Activated CD8-positive, alpha-beta memory T cell treated with anti-CD3 and anti-CD28 coated beads for 36 hours (primary cell): ENCODE data around the gene AHSP. TPM values are rescaled to one million over a fixed set of nuclear protein-coding genes. Genes with fewer than 3 reads are reported as not detected.
"Not testable (repeated sequence)": the region's sequence is repeated elsewhere in the genome, so short reads cannot be mapped to it uniquely, and the experiment has no call there.

Source experiments
- CTCF ChIA-PET: fragments of 350-600 bp; sonication (Branson Sonifier 250); formaldehyde crosslinking; loops from one replicate; lab custom pipeline; 2021; ENCODE audit warnings: antibody characterized with exemption; lab: Charles Lee
- POLR2A ChIA-PET: fragments of 350-600 bp; sonication (Branson Sonifier 250); formaldehyde crosslinking; loops from one replicate; lab custom pipeline; 2021; ENCODE audit warnings: antibody characterized with exemption; lab: Charles Lee
- total RNA-seq, 2 experiments: library from RNA; stranded (reverse); gene quantifications; one replicate each; pipeline ENCODE4 v1.2.3, GENCODE V29; 2021

Gene AHSP, protein sequence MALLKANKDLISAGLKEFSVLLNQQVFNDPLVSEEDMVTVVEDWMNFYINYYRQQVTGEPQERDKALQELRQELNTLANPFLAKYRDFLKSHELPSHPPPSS
- total RNA-seq, result not detected

DNA sequence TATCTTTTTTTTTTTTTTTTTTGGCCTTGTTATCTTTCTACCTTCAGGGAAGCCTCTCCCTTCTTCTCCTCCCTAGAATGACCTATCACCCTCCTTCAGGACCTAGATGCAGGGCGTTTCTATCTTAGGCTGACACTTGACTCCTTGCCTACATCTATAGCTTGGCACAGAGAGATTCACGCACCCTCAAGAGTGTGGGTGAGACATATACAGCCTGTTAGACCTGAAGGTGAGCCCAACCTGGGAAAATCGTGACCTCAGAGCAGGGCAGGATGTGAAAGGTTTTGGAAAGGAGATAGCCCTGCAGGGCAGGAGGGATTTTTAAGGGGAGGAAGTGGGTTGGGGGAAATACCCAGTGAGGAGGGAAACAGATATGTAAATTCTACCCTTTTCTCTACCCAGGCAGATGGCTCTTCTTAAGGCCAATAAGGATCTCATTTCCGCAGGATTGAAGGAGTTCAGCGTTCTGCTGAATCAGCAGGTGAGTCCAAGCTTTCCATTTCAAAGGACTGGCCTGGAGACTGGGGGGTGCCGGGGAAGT is at the start of gene AHSP:
AHSP (plus strand) TSS at position 167 of the 541 bp plus-strand sequence; CDS start at position 407, 240 bp downstream.
- POLR2A ChIA-PET, result no interaction called here
- CTCF ChIA-PET, result no interaction called here

DNA sequence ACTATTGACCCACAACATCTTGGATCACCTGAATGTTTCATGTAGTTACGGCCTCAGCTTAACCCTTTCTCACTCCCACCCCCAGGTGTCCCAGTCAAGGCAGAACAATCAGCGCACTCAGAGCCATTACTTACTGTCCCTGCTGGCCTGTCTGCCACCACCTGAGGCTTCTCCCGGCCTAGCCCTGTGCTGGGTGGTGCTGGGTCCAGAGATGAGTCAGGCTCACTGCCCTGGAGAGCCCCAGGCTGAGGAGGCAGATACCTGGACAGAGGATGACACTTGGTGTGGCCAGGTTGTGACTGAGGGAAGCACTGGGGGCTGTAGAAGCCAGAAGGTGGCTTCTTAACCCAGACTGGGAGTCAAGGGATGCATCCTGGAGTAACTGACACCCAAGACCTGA is 48.7 kb upstream of the AHSP start:
- CTCF ChIA-PET, result interaction anchor here (1.1 kb wide), 1 partner anchor 10 kb away, joined by 4 read pairs; no protein-coding TSS in a partner anchor

DNA sequence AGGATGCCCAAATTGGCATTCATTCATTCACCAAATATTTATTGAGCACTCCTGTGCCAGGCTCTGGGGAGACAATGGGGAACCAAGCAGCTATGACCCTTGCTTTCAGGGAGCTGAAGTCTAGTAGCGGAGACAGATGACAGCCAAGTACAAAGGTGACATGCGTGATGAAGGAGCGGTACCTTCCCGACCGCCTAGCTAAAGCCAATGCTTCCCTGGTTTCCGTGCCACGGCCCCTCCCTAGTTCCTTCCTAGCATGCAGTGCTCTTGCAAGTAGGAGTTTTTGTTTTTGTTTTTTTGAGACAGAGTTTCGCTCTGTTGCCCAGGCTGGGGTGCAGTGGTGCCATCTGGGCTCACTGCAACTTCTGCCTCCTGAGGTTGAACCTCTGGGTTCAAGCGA is 47.9 kb upstream of the AHSP start:
- POLR2A ChIA-PET, result no interaction called here
- CTCF ChIA-PET, result interaction anchor here (1.1 kb wide), 1 partner anchor 9 kb away, joined by 4 read pairs; no protein-coding TSS in a partner anchor

More for the DNA sequence above, 48.7 kb upstream of the AHSP start:
- POLR2A ChIA-PET, result interaction anchor here (0.7 kb wide), 1 partner anchor 15 kb away, joined by 12 read pairs; no protein-coding TSS in a partner anchor

DNA sequence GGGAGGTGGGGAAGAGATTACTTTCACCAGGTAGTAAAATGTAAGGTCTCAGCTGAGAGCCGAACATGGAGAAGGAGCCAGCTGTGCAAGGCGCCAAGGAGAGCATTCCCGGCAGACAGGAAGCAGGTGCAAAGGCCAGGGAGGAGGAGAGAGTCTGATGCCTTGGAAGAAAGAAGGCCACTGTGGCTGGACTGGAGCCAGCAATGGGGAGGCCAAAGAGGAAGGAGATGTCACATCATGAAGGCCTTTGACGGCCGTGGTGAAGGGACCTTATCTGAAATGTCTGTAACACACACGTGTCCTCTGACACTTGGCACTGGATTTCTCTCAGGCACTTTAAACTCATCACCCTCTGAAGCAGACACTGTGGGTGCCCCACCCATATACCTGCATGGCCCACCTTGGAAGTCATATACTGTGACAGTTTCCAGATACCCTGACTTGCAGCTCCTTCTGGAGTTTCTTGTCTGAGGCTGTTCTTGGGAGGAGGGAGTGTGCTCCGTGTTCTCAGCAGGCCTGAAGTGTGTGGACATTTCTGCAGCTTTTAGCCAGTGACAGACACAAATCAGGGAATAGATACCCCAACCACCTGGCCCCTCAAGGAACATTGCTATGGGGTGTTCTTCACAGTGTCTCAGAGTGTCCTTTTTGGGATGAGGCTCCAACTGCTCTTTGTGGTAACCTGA is 46.7 kb upstream of the AHSP start:
- ChIA-PET POLR2A (no interaction called here), CTCF (no interaction called here)

DNA sequence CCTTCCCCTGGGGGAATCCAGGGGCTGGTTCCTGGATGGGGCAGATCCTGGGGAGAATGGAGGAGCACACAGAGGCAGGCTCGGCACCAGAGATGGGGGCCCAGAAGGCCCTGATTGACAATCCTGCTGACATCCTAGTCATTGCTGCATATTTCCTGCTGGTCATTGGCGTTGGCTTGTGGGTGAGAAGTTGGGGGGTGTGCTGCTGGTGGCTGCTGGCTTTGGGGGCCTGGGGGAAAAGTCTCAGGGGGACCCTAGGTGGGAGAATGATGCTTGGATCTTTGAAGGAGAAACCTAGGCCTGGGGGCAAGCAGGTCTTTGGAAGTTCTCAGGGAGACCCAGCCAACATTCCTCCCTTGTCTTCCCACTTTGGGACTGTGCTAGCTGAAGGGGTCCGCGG is 44.6 kb upstream of the AHSP start, which contains the start of gene SLC5A2:
SLC5A2 (plus strand) TSS at position 43 of the 400 bp plus-strand sequence; CDS start at position 57, 14 bp downstream.
- ChIA-PET CTCF (no interaction called here), POLR2A (no interaction called here)

DNA sequence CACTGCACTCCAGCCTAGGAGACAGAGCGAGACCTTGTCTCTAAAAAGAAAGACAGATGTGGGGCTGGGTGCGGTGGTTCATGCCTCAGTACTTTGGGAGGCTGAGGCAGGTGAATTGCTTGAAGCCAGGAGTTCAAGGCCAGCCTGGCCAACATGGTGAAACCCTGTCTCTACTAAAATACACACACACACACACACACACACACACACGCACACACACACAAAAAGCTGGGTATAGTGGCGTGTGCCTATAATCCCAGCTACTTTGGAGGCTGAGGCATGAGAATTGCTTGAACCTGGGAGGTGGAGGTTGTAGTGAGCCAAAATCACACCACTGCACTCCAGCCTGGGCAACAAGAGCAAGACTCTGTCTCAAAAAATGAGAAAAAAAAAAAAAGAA is 43.7 kb upstream of the AHSP start:
- CTCF ChIA-PET, result not testable (repeated sequence)
- POLR2A ChIA-PET, result interaction anchor here (0.7 kb wide), 1 partner anchor 52 kb away, joined by 3 read pairs; no protein-coding TSS in a partner anchor

DNA sequence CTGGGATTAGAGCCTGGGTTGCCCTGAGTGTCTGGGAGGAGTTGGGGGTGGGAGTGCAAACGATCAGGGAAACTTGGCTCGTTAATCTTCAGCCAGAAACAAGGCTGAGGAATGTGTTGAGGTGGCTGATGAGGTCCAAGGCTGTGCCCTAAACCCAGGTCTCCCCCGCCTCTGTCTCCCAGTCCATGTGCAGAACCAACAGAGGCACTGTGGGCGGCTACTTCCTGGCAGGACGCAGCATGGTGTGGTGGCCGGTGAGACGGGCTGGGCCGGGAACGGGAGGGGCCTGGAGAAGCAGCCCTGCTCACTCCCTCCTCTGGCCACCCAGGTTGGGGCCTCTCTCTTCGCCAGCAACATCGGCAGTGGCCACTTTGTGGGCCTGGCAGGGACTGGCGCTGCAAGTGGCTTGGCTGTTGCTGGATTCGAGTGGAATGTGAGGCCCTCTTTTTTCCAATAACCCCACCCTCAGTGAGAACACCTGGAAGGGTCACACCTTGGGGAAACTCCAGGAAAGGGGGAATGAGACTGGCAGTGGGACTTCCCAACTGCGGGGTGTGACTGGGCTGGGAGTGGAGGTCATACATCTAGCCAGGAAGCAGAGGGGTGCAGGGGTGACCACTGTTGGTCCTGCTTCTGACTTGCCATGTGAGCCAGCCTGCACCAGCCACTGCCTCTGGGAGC is 43.1 kb upstream of the AHSP start:
- ChIA-PET CTCF (no interaction called here), POLR2A (no interaction called here)

DNA sequence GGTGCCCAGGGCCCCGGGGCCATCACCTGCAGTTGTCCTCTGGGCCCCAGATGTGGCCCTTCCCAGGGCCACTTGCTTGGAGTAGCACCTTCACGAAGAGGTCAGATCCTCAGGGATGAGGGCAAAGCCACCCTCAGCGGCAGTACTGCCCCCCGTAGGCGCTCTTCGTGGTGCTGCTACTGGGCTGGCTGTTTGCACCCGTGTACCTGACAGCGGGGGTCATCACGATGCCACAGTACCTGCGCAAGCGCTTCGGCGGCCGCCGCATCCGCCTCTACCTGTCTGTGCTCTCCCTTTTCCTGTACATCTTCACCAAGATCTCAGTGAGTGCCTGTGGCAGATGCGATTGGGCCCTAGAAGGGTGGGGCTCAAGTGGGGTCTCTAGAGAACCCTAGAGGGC is 42.1 kb upstream of the AHSP start:
- POLR2A ChIA-PET, result no interaction called here
- CTCF ChIA-PET, result no interaction called here

DNA sequence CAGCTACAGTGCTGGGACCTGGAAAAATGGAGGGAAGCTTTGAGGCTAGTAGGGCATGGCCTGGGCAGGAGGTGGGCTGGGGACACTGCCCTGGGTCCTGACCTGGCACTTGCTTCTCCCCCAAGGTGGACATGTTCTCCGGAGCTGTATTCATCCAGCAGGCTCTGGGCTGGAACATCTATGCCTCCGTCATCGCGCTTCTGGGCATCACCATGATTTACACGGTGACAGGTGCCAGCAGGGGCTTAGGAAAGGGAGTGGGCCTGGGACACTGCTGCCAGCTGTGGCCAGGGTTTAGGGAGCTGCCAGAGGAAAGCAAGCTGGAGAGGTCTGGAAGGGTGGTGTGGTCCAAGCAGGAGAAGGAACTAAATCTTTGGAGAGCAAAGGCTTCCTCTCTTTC is 41.7 kb upstream of the AHSP start:
- POLR2A ChIA-PET, result no interaction called here
- CTCF ChIA-PET, result no interaction called here

DNA sequence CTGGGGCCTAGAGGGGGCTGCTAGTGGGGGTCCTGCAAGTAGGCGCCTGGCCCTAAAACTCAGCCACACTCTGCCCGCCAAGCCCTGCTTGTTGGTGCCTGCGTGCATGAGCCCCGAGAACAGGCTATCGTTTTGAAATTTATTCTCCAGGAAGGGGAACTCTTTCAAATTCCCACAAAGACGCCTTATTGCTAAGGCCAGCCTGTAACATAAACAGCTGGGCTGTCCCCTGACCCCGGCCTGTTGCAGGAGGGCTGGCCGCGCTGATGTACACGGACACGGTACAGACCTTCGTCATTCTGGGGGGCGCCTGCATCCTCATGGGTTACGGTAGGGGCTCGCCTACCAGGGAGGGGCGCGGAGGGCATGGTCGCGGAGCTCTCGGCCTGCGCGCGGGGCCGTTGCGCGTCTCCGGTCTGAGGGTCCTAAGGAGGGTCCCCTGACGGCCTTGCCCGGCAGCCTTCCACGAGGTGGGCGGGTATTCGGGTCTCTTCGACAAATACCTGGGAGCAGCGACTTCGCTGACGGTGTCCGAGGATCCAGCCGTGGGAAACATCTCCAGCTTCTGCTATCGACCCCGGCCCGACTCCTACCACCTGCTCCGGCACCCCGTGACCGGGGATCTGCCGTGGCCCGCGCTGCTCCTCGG is 40.5 kb upstream of the AHSP start:
- POLR2A ChIA-PET, result interaction anchor here (0.9 to 1.1 kb wide), 3 partner anchors 13 to 386 kb away, joined by 3 read pairs; partner anchors contain the start of gene ZNF267
- CTCF ChIA-PET, result no interaction called here

DNA sequence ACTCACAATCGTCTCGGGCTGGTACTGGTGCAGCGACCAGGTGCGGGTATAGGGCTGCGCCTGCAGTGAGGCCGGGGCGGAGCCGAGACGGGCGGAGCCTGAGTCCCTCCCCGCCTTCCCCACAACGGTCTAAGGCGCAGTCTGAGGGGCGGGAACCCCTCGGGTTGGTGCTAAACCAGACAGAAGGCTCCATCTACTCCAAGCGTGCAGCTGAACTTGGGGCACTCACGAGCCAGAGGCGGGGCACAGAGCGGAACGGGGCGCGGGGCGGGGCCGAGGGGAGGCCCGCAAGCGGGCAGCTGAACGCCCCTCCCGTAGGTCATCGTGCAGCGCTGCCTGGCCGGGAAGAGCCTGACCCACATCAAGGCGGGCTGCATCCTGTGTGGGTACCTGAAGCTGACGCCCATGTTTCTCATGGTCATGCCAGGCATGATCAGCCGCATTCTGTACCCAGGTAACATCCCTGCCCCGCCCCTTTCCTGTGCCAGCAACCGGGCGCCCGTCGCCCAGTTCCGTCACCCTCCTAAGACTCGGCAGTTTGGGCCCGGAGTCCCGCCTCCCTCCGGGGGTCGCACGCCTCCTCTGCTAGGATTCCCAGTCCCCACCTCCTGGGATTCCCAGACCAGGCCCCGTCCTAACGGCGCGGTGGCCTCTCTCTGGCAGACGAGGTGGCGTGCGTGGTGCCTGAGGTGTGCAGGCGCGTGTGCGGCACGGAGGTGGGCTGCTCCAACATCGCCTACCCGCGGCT is 39.8 kb upstream of the AHSP start:
- CTCF ChIA-PET, result interaction anchor here (0.5 kb wide), 1 partner anchor 142 kb away, joined by 3 read pairs; no protein-coding TSS in a partner anchor
- POLR2A ChIA-PET, result interaction anchor here (0.6 to 1.1 kb wide), 4 partner anchors 13 to 386 kb away, joined by 3 to 4 read pairs (median 3); partner anchors contain the start of gene ZNF267

DNA sequence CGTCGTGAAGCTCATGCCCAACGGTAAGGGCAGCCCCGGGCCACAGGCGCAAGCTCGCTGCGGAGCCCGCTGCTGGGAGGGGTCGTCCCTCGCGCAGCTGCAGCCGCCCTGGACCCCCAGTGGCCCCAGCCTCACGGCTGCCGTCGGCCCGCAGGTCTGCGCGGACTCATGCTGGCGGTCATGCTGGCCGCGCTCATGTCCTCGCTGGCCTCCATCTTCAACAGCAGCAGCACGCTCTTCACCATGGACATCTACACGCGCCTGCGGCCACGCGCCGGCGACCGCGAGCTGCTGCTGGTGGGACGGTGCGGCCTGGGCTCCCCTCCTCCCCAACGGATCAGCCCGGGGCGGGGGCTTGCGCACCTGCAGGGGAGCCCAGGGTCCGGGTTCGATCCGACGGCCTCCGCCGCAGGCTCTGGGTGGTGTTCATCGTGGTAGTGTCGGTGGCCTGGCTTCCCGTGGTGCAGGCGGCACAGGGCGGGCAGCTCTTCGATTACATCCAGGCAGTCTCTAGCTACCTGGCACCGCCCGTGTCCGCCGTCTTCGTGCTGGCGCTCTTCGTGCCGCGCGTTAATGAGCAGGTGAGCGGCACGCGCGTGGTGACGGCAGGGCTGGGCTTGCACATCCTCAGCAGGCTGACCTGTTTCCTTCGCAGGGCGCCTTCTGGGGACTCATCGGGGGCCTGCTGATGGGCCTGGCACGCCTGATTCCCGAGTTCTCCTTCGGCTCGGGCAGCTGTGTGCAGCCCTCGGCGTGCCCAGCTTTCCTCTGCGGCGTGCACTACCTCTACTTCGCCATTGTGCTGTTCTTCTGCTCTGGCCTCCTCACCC is 39.0 kb upstream of the AHSP start:
- ChIA-PET POLR2A (interaction anchor here (0.6 to 1.1 kb wide), 3 partner anchors 19 to 385 kb away, joined by 3 to 7 read pairs (median 4); partner anchors contain the start of genes RUSF1 and ZNF267), CTCF (interaction anchor here (0.5 to 1.4 kb wide), 4 partner anchors 9 to 143 kb away, joined by 3 to 4 read pairs (median 4); partner anchors contain the start of gene RUSF1)

DNA sequence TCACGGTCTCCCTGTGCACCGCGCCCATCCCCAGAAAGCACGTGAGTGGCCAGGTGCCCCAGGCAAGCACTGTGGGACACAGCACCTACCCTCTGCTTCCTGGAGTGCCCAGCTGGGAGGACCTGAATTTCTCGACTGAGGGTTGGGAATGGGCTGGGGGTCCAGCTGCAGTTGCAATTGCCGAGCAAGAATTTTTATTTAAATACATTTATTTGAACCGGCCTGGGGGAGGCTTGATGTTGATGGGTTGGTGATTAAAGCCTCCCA is 38.5 kb upstream of the AHSP start:
- ChIA-PET POLR2A (interaction anchor here (0.8 kb wide), 2 partner anchors 11 to 19 kb away, joined by 4 read pairs; partner anchors contain the start of gene RUSF1), CTCF (interaction anchor here (1.1 to 1.4 kb wide), 2 partner anchors 10 to 29 kb away, joined by 4 read pairs; no protein-coding TSS in a partner anchor)

DNA sequence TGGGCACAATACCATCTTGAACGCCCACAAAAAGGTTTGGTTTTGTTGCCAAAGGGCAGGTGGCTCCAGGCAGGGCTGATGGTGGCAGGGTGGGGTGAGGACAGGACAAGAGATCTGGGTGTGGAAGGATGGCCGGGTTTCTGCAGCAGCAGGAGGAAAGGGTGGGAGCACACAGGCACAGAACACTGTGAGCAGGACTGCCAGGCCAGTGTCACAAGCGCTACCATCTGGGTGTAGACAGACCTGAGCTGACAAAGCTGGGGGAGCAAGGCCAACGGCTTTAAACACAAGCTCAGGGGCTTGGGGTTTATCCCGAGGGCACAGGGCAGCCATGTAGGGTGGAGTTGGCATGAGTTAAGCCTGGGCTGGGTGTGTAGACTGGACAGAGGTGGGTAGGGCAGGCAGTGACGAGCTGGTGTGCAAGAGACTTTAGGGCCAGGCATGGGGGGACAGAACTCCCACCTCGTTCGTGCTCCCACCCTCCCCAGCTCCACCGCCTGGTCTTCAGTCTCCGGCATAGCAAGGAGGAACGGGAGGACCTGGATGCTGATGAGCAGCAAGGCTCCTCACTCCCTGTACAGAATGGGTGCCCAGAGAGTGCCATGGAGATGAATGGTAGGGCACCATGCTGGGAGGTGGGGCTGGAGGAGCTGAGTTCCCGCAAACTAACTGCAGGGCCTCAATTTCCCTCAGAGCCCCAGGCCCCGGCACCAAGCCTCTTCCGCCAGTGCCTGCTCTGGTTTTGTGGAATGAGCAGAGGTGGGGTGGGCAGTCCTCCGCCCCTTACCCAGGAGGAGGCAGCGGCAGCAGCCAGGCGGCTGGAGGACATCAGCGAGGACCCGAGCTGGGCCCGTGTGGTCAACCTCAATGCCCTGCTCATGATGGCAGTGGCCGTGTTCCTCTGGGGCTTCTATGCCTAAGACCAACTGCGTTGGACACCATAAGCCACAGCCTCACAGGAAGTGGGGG is 37.8 kb upstream of the AHSP start:
- POLR2A ChIA-PET, result interaction anchor here (0.6 to 0.8 kb wide), 2 partner anchors 11 to 30 kb away, joined by 3 to 4 read pairs; no protein-coding TSS in a partner anchor
- CTCF ChIA-PET, result interaction anchor here (1.1 to 1.4 kb wide), 2 partner anchors 10 to 29 kb away, joined by 4 read pairs; no protein-coding TSS in a partner anchor

DNA sequence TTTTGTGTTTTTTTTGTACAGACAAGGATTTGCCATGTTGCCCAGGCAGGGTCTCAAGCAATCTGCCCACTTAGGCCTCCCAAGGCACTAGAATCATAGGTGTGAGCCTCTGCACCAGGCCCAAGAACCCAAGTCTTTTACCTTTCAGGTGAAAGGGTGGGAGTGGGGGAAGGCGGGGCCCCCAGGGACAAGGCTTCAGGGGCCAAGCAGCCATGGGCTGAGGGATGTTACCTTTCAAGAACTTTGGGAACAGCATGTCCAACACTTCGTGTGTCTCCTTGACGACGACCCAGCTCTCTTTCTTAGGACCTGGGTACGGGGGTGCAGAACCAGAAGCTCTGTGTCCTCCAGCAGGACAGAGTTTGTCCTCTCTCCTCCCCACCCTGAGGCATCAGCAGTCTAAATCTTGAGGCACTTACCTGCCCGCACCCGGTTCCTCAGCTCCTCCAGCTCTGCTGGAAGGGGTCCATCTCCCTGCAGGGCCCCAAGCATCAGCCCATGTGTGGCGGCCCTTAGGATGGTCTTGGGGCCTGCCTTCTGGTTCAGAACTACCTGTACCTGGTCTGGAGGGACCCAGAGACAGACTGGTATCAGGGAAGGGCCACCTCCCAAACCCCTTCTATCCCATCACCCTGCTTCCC is 35.8 kb upstream of the AHSP start:
- ChIA-PET POLR2A (no interaction called here), CTCF (no interaction called here)
